Astrocyte (in vitro differentiated cells and primary cell): Measurements from ENCODE around the gene DNER. TPM values are rescaled to one million over a fixed set of nuclear protein-coding genes. Genes with fewer than 3 reads are reported as not detected.
A peak's percentile ranks its signal among the peaks of the same experiment; 100 is the strongest.

Experiments used
- DNase-seq: peaks from one replicate; pipeline ENCODE4 v3.0.0-alpha.2; 2010; ENCODE audit warnings: low read depth
- FAIRE-seq: peaks from 2 replicates; lab custom pipeline; 2011; peaks lifted over from hg19 to GRCh38; lab: Jason Lieb, UNC
- H2AFZ ChIP-seq: 2 replicates; pipeline ENCODE4 v1.6.0; 2012; ENCODE audit warnings: low read depth, low read length, inconsistent platforms
- H3K27ac ChIP-seq: 2 replicates; pipeline ENCODE4 v1.5.1; 2011; ENCODE audit warnings: low read depth, low read length, inconsistent platforms
- H3K27me3 ChIP-seq: 2 replicates; pipeline ENCODE4 v1.6.0; 2011; ENCODE audit warnings: low read length, inconsistent platforms; ENCODE audit not compliant: insufficient read depth
- H3K36me3 ChIP-seq: 2 replicates; pipeline ENCODE4 v1.5.1; 2011; ENCODE audit warnings: low read length, inconsistent platforms; ENCODE audit not compliant: insufficient read depth
- H3K4me1 ChIP-seq: 2 replicates; pipeline ENCODE4 v1.5.1; 2011; ENCODE audit warnings: low read length, inconsistent platforms; ENCODE audit not compliant: insufficient read depth
- H3K4me2 ChIP-seq: 2 replicates; pipeline ENCODE4 v1.6.0; 2012; ENCODE audit warnings: low read length, inconsistent platforms
- H3K4me3 ChIP-seq: 2 replicates; pipeline ENCODE4 v1.5.1; 2011; ENCODE audit warnings: low read depth, mild to moderate bottlenecking, low read length, inconsistent platforms; ENCODE audit not compliant: insufficient read depth
- H3K79me2 ChIP-seq: 2 replicates; pipeline ENCODE4 v1.6.0; 2012; ENCODE audit warnings: mild to moderate bottlenecking, low read length, inconsistent platforms; ENCODE audit not compliant: insufficient read depth
- H3K9ac ChIP-seq: 2 replicates; pipeline ENCODE4 v1.6.0; 2012; ENCODE audit warnings: mild to moderate bottlenecking, low read length, inconsistent platforms
- H3K9me3 ChIP-seq: 2 replicates; pipeline ENCODE4 v1.5.1; 2012; ENCODE audit warnings: low read depth, mild to moderate bottlenecking, low read length, inconsistent platforms; ENCODE audit not compliant: insufficient read depth
- H4K20me1 ChIP-seq: 2 replicates; pipeline ENCODE4 v1.6.0; 2012; ENCODE audit warnings: low read length, inconsistent platforms; ENCODE audit not compliant: insufficient read depth
- H3K27ac Mint-ChIP-seq: one replicate; pipeline ENCODE4 v1.8.0; 2021; ENCODE audit warnings: mild to moderate bottlenecking, mixed read lengths; ENCODE audit not compliant: unreplicated experiment
- H3K27me3 Mint-ChIP-seq: one replicate; pipeline ENCODE4 v1.8.0; 2021; ENCODE audit warnings: low read depth, mixed read lengths; ENCODE audit not compliant: unreplicated experiment
- H3K36me3 Mint-ChIP-seq: one replicate; pipeline ENCODE4 v1.8.0; 2021; ENCODE audit warnings: low read depth, mixed read lengths; ENCODE audit not compliant: unreplicated experiment
- H3K4me1 Mint-ChIP-seq: one replicate; pipeline ENCODE4 v1.8.0; 2021; ENCODE audit warnings: low read depth, mixed read lengths; ENCODE audit not compliant: unreplicated experiment
- H3K4me3 Mint-ChIP-seq: one replicate; pipeline ENCODE4 v1.8.0; 2021; ENCODE audit warnings: mild to moderate bottlenecking, moderate library complexity, mixed read lengths; ENCODE audit not compliant: unreplicated experiment
- H3K9me3 Mint-ChIP-seq: one replicate; pipeline ENCODE4 v1.8.0; 2021; ENCODE audit warnings: mild to moderate bottlenecking, mixed read lengths; ENCODE audit not compliant: unreplicated experiment
- CTCF ChIP-seq: IDR thresholded peaks from 2 replicates; pipeline ENCODE4 v1.5.1; 2011; ENCODE audit warnings: low read depth, mild to moderate bottlenecking, inconsistent platforms, low read length, moderate library complexity; ENCODE audit not compliant: insufficient read depth
- EZH2 ChIP-seq: IDR thresholded peaks from 2 replicates; pipeline ENCODE4 v1.6.1; 2012; ENCODE audit warnings: mild to moderate bottlenecking, low read length, inconsistent platforms; ENCODE audit not compliant: insufficient read depth
- total RNA-seq: library from RNA; stranded (reverse); gene quantifications from 2 replicates; pipeline ENCODE4 v1.2.1, GENCODE V29; 2021

DNER gene
- total RNA-seq, 1 donor from 2014 or later, result 1.0 TPM

- Mint-ChIP-seq H3K27ac (no peak overlapping the region), H3K27me3 (peaks cover 8% of the 10 kb centered on the region), H3K9me3 (peaks cover 1% of the 10 kb centered on the region), H3K4me3 (no peak overlapping the region), H3K36me3 (no peaks in the 10 kb centered on the region), H3K4me1 (peaks cover 4% of the 10 kb centered on the region)
- Histone ChIP-seq H2AFZ (no peak overlapping the region), H3K27me3 (no peaks in the 10 kb centered on the region), H3K4me1 (no peaks in the 10 kb centered on the region), H3K9ac (no peak overlapping the region), H3K27ac (no peak overlapping the region), H3K79me2 (no peaks in the 10 kb centered on the region), H4K20me1 (no peaks in the 10 kb centered on the region), H3K36me3 (no peaks in the 10 kb centered on the region), H3K9me3 (no peaks in the 10 kb centered on the region), H3K4me2 (no peak overlapping the region), H3K4me3 (no peak overlapping the region)
- no peak for FAIRE-seq
- TF ChIP-seq CTCF, result no peak
- TF ChIP-seq EZH2, result no peak
- no peak for DNase-seq
Measured at GRCh38 chr2:229463841-229464346, 250.5 kb downstream of the DNER start.

GRCh38 chr2:229462112-229462511 is 252.2 kb downstream of the DNER start:
- Histone ChIP-seq H3K27ac (no peak overlapping the region), H3K4me2 (no peak overlapping the region), H3K9ac (no peak overlapping the region), H3K36me3 (no peaks in the 10 kb centered on the region), H3K79me2 (no peaks in the 10 kb centered on the region), H3K4me1 (no peaks in the 10 kb centered on the region), H3K4me3 (no peak overlapping the region), H2AFZ (no peak overlapping the region), H4K20me1 (no peaks in the 10 kb centered on the region), H3K27me3 (no peaks in the 10 kb centered on the region), H3K9me3 (no peaks in the 10 kb centered on the region)
- Mint-ChIP-seq H3K4me3 (no peak overlapping the region), H3K27ac (no peak overlapping the region), H3K36me3 (no peaks in the 10 kb centered on the region), H3K4me1 (peaks cover 4% of the 10 kb centered on the region), H3K27me3 (no peaks in the 10 kb centered on the region), H3K9me3 (peaks cover 1% of the 10 kb centered on the region)
- TF ChIP-seq EZH2, result no peak
- TF ChIP-seq CTCF, result no peak
- no peak for DNase-seq
- FAIRE-seq, result no peak

GRCh38 chr2:229456091-229456490 is 258.3 kb downstream of the DNER start:
- H3K79me2 ChIP-seq, result no peaks in the 10 kb centered on the region
- H3K27me3 Mint-ChIP-seq, result no peaks in the 10 kb centered on the region
- no peaks in the 10 kb centered on the region for H3K36me3 Mint-ChIP-seq
- H3K27ac Mint-ChIP-seq, result no peak overlapping the region
- FAIRE-seq (no peak), DNase-seq (no peak)
- H3K9me3 ChIP-seq, result no peaks in the 10 kb centered on the region
- no peak for TF ChIP-seq EZH2
- TF ChIP-seq CTCF, result no peak
- H3K4me2 ChIP-seq, result no peak overlapping the region
- peaks cover 19% of the 10 kb centered on the region for H3K4me1 ChIP-seq
- H3K9me3 Mint-ChIP-seq, result peaks cover 1% of the 10 kb centered on the region
- no peak overlapping the region for H3K4me3 Mint-ChIP-seq
- H3K4me1 Mint-ChIP-seq, result peaks cover 17% of the 10 kb centered on the region
- no peaks in the 10 kb centered on the region for H3K27me3 ChIP-seq
- no peak overlapping the region for H2AFZ ChIP-seq
- H3K9ac ChIP-seq, result peak overlapping the region; percentile 51
- H3K4me3 ChIP-seq, result no peak overlapping the region
- H3K27ac ChIP-seq, result peak overlapping the region; percentile 77
- no peaks in the 10 kb centered on the region for H3K36me3 ChIP-seq
- no peaks in the 10 kb centered on the region for H4K20me1 ChIP-seq
